ENCODE results near the gene SPATA25.

Gene SPATA25

GRCh38 chr20:45927071-45927878 is 39.9 kb upstream of the SPATA25 start:
- Histone ChIP-seq H3K9ac (ENCODE audit: low read length) (no peak overlapping the region), H3K9me3 (ENCODE audit: insufficient read depth, low read length) (no peaks in the 10 kb centered on the region), H3F3A (ENCODE audit: insufficient read depth) (no peaks in the 10 kb centered on the region), H3K4me3 (ENCODE audit: insufficient read depth, low read length, poor library complexity, severe bottlenecking) (no peak overlapping the region), H3K9me2 (replicated peaks; ENCODE audit: insufficient read depth, low read length) (no peaks in the 10 kb centered on the region), H2AFZ (ENCODE audit: low read depth, low read length, severe bottlenecking) (no peak overlapping the region), H3K27me3 (ENCODE audit: low read length) (no peaks in the 10 kb centered on the region), H4K20me1 (ENCODE audit: low read depth, low read length) (no peaks in the 10 kb centered on the region), H3K36me3 (ENCODE audit: low read length) (no peaks in the 10 kb centered on the region), H3K79me2 (ENCODE audit: insufficient read depth, low read length) (no peaks in the 10 kb centered on the region), H3K4me2 (ENCODE audit: low read depth, low read length, poor library complexity, severe bottlenecking) (no peak overlapping the region), H3K27ac (ENCODE audit: low read depth, low read length) (no peak overlapping the region)
- TF ChIP-seq EZH2phosphoT487 (conservative IDR thresholded peaks at IDR 0.05; ENCODE audit: low read length) (no peak), CTCF (IDR thresholded peaks at IDR 0.05; ENCODE audit: insufficient read depth, low read length, poor library complexity, severe bottlenecking) (no peak)

- no peaks in the 10 kb centered on the region for H3K27me3 ChIP-seq (ENCODE audit: low read length)
- no peaks in the 10 kb centered on the region for H4K20me1 ChIP-seq (ENCODE audit: low read depth, low read length)
- no peak overlapping the region for H3K27ac ChIP-seq (ENCODE audit: low read depth, low read length)
- H3K9me3 ChIP-seq (ENCODE audit: insufficient read depth, low read length), result no peaks in the 10 kb centered on the region
- H3K36me3 ChIP-seq (ENCODE audit: low read length), result no peaks in the 10 kb centered on the region
- H2AFZ ChIP-seq (ENCODE audit: low read depth, low read length, severe bottlenecking), result no peak overlapping the region
- H3K4me2 ChIP-seq (ENCODE audit: low read depth, low read length, poor library complexity, severe bottlenecking), result no peak overlapping the region
- no peaks in the 10 kb centered on the region for H3K9me2 ChIP-seq (replicated peaks; ENCODE audit: insufficient read depth, low read length)
- H3F3A ChIP-seq (ENCODE audit: insufficient read depth), result no peaks in the 10 kb centered on the region
- no peak overlapping the region for H3K9ac ChIP-seq (ENCODE audit: low read length)
- TF ChIP-seq CTCF (IDR thresholded peaks at IDR 0.05; ENCODE audit: insufficient read depth, low read length, poor library complexity, severe bottlenecking) (no peak), EZH2phosphoT487 (conservative IDR thresholded peaks at IDR 0.05; ENCODE audit: low read length) (no peak)
- H3K79me2 ChIP-seq (ENCODE audit: insufficient read depth, low read length), result no peaks in the 10 kb centered on the region
- H3K4me3 ChIP-seq (ENCODE audit: insufficient read depth, low read length, poor library complexity, severe bottlenecking), result no peak overlapping the region
Observed at GRCh38 chr20:45926731-45927070, 39.3 kb upstream of the SPATA25 start.

GRCh38 chr20:45925821-45926506 is 38.5 kb upstream of the SPATA25 start:
- Histone ChIP-seq H3K4me3 (ENCODE audit: insufficient read depth, low read length, poor library complexity, severe bottlenecking) (no peak overlapping the region), H3K9me2 (replicated peaks; ENCODE audit: insufficient read depth, low read length) (no peaks in the 10 kb centered on the region), H3K4me2 (ENCODE audit: low read depth, low read length, poor library complexity, severe bottlenecking) (no peak overlapping the region), H4K20me1 (ENCODE audit: low read depth, low read length) (no peaks in the 10 kb centered on the region), H3K36me3 (ENCODE audit: low read length) (no peaks in the 10 kb centered on the region), H2AFZ (ENCODE audit: low read depth, low read length, severe bottlenecking) (no peak overlapping the region), H3F3A (ENCODE audit: insufficient read depth) (no peaks in the 10 kb centered on the region), H3K79me2 (ENCODE audit: insufficient read depth, low read length) (no peaks in the 10 kb centered on the region), H3K9ac (ENCODE audit: low read length) (no peak overlapping the region), H3K27ac (ENCODE audit: low read depth, low read length) (no peak overlapping the region), H3K27me3 (ENCODE audit: low read length) (no peaks in the 10 kb centered on the region), H3K9me3 (ENCODE audit: insufficient read depth, low read length) (no peaks in the 10 kb centered on the region)
- no peak for TF ChIP-seq CTCF (IDR thresholded peaks at IDR 0.05; ENCODE audit: insufficient read depth, low read length, poor library complexity, severe bottlenecking)
- TF ChIP-seq EZH2phosphoT487 (conservative IDR thresholded peaks at IDR 0.05; ENCODE audit: low read length), result no peak
